Posterior vena cava (tissue), 2 donors: ENCODE measurements around the gene CPSF3. TPM values are rescaled to one million over a fixed set of nuclear protein-coding genes. Genes with fewer than 3 reads are reported as not detected.

ENCODE experiments used
- DNase-seq: peaks from one replicate; pipeline ENCODE4 v3.0.0-alpha.2; 2020; ENCODE audit warnings: low spot score
- intact Hi-C, 2 donors: fragments of 100-400 bp; cut with DNase I; formaldehyde crosslinking; loops; one replicate each; pipeline versions ENCODE4 v1.14.1 to v1.14.2; 2022 to 2023
- total RNA-seq, 2 donors: library from RNA; stranded (reverse); fragmentation: NEBNext Ultra II Directional; extraction: Animal tissue kit (Norgen Biotek cat#: 25700); gene quantifications; one replicate each; pipeline ENCODE4 v1.2.1, GENCODE V29; 2021
- donor health status: DM: yes; HTN: yes; CAD: no.
- donor health status: DM: yes; HTN: yes; CAD: no.

CPSF3 gene
- total RNA-seq, 2 donors from 2014 or later = 18.2 to 18.7 TPM

GRCh38 chr2:9415516-9416169 lies 7.8 kb upstream of the CPSF3 start:
- no peak for DNase-seq
- intact Hi-C loops = no loop called here

GRCh38 chr2:9416267-9416961 lies 7.0 kb upstream of the CPSF3 start:
- intact Hi-C loops = no loop called here
- DNase-seq = no peak

- intact Hi-C loops = no loop called here
- DNase-seq = no peak
Measured at GRCh38 chr2:9416962-9417316, 6.5 kb upstream of the CPSF3 start.

- intact Hi-C loops = no loop called here
- no peak for DNase-seq
Measured at GRCh38 chr2:9417725-9418124, 5.7 kb upstream of the CPSF3 start.

GRCh38 chr2:9418746-9419145 lies 4.7 kb upstream of the CPSF3 start:
- no peak for DNase-seq
- intact Hi-C loops = no loop called here

GRCh38 chr2:9419541-9419940 lies 3.9 kb upstream of the CPSF3 start:
- DNase-seq = no peak
- intact Hi-C loops = no loop called here

- DNase-seq = no peak
- intact Hi-C loops = loop anchor here (5.0 to 10.0 kb wide), 2 partner anchors 273 to 276 kb away; no protein-coding TSS in a partner anchor
Measured at GRCh38 chr2:9420495-9420894, 3.0 kb upstream of the CPSF3 start.

- no peak for DNase-seq
- intact Hi-C loops = loop anchor here (5.0 to 10.0 kb wide), 2 partner anchors 275 to 278 kb away; no protein-coding TSS in a partner anchor
Measured at GRCh38 chr2:9422321-9423099, 944 bp upstream of the CPSF3 start.

GRCh38 chr2:9423922-9424272 lies 443 bp downstream of the CPSF3 start:
- DNase-seq = no peak
- intact Hi-C loops = loop anchor here (5.0 to 10.0 kb wide), 2 partner anchors 277 to 279 kb away; no protein-coding TSS in a partner anchor

- intact Hi-C loops = loop anchor here (5.0 to 10.0 kb wide), 2 partner anchors 277 to 280 kb away; no protein-coding TSS in a partner anchor
- no peak for DNase-seq
Measured at GRCh38 chr2:9424447-9425164, 1.2 kb downstream of the CPSF3 start.

- intact Hi-C loops = loop anchor here in 1 of 2 donors (10.0 kb wide), 1 partner anchor 284 kb away; no protein-coding TSS in a partner anchor
- DNase-seq = no peak
Measured at GRCh38 chr2:9428965-9429577, 5.6 kb downstream of the CPSF3 start.

- intact Hi-C loops = no loop called here
- no peak for DNase-seq
Measured at GRCh38 chr2:9430316-9431293, 7.2 kb downstream of the CPSF3 start.

GRCh38 chr2:9434489-9434888 lies 11.0 kb downstream of the CPSF3 start:
- intact Hi-C loops = loop anchor here in 1 of 2 donors (1.0 kb wide), 1 partner anchor 42 kb away; no protein-coding TSS in a partner anchor
- DNase-seq = no peak

- intact Hi-C loops = no loop called here
- no peak for DNase-seq
Measured at GRCh38 chr2:9439536-9439935, 16.1 kb downstream of the CPSF3 start.

GRCh38 chr2:9440058-9440727 lies 16.7 kb downstream of the CPSF3 start:
- intact Hi-C loops = no loop called here
- DNase-seq = no peak

GRCh38 chr2:9441556-9441955 lies 18.1 kb downstream of the CPSF3 start:
- no peak for DNase-seq
- intact Hi-C loops = no loop called here

- intact Hi-C loops = no loop called here
- DNase-seq = no peak
Measured at GRCh38 chr2:9443526-9443925, 20.1 kb downstream of the CPSF3 start.
